Fibroblast of skin of back (primary cell): ENCODE data around the gene SETD6. TPM values are rescaled to one million over a fixed set of nuclear protein-coding genes. Genes with fewer than 3 reads are reported as not detected.
"Not testable (repeated sequence)": the region's sequence is repeated elsewhere in the genome, so short reads cannot be mapped to it uniquely, and the experiment has no call there.

ENCODE experiments used
- DNase-seq: peaks from one replicate; pipeline ENCODE4 v3.0.0-alpha.2; 2013
- polyA plus RNA-seq, 2 experiments: library from polyadenylated mRNA; unstranded; fragments of 120-200 nt; gene quantifications; one replicate each; pipeline ENCODE4 v1.2.1, GENCODE V29; 2013; ENCODE audit not compliant: insufficient read length in 2 of 2

Gene SETD6, protein sequence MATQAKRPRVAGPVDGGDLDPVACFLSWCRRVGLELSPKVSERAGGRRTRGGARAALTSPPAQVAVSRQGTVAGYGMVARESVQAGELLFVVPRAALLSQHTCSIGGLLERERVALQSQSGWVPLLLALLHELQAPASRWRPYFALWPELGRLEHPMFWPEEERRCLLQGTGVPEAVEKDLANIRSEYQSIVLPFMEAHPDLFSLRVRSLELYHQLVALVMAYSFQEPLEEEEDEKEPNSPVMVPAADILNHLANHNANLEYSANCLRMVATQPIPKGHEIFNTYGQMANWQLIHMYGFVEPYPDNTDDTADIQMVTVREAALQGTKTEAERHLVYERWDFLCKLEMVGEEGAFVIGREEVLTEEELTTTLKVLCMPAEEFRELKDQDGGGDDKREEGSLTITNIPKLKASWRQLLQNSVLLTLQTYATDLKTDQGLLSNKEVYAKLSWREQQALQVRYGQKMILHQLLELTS
- polyA plus RNA-seq (2013, experiment 1 of 2; ENCODE audit: insufficient read length), result 8.7 TPM
- 7.7 TPM for polyA plus RNA-seq (2013, experiment 2 of 2; ENCODE audit: insufficient read length)

DNA sequence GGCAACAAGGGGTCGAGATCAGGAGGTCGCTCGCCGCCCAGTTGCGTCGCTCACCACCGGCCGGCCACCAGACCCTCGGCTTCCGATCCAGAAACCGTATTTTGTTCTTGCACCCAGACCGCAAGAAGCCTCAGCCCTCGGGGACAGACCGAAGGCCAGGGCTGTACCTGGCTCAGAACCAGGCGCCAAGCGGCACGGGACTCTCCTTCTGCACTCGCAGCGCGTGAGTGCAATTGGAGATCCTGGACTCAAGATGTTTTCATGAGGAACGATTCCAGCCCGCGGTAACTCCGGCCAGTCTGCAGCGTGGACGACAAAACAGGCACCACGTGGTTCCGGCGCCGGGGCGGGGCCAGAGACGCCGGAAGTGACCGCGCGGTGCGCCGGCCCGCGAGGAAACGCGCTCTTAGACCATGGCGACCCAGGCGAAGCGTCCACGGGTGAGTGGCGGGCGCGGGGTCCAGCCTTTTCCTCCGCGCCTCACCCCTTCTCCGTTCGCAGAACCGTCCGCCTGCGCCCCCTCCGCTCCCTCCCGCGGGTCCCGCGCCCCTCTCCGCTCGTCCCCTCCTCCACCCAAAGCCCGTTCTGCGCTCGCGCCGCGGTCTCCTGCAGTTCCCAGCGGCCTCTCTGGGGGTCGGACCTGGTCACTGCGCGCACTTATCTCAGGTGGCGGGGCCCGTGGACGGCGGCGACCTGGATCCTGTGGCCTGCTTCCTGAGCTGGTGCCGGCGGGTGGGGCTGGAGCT is at the start of gene SETD6:
SETD6 (plus strand) TSS at position 393 of the 746 bp plus-strand sequence; CDS start at position 414, 21 bp downstream.
- DNase-seq, result peak; percentile 82

DNA sequence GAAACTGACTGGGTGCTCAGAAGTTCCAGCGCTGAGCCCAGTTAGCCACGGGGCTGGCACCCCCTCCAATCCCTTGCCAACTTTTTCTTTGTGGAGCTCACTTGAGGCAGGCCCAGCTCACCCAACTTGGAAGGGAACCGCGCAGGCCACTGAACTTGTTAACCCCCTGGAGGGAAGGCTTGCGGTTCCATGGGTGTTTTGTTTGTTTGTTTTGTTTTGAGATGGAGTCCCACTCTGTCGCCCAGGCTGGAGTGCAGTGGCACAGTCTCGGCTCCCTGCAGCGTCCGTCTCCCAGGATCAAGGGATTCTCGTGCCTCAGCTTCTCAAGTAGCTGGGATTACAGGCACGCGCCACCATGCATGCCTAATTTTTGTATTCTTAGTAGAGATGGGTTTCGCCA is 49.5 kb upstream of the SETD6 start:
- no peak for DNase-seq

DNA sequence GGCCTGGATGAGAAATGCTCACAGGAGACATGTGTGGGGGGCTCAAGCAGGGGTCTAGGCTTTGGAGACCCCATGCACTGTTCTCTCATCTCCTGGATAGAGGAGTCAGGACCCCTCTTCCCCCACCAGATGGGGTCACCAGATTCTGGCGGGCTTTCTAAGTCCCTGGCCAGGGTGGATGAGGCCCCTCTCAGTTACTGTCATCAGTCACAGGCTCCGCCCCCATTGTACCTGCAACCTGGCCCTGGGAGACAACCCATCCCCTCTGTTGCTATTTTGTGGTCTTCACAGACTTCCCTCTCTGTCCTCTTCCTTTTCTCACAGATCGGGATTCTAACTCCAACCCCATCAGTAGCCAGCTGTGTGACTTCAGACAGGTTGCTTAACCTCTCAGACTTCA is 48.9 kb upstream of the SETD6 start:
- DNase-seq, result no peak

DNA sequence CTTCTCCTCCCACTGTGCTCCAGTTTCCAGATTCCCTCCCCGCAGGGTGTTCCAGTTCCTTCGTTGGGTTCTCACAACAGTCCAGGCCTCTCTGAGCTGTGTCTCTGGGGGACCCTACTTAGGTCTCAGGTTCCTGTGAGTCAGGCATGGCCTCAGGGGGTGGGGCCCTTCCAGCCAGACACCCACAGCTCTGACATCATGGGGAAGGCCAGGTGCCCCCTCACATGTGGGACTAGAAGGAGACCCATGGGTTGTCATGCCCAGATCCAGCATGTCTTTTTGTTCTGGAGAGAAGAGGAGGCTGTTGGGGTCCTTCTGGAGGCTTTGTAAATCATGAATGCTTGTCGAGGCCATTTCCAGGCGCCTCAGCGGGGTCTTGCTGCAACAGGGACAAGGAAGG is 47.4 kb upstream of the SETD6 start:
- DNase-seq, result no peak

DNA sequence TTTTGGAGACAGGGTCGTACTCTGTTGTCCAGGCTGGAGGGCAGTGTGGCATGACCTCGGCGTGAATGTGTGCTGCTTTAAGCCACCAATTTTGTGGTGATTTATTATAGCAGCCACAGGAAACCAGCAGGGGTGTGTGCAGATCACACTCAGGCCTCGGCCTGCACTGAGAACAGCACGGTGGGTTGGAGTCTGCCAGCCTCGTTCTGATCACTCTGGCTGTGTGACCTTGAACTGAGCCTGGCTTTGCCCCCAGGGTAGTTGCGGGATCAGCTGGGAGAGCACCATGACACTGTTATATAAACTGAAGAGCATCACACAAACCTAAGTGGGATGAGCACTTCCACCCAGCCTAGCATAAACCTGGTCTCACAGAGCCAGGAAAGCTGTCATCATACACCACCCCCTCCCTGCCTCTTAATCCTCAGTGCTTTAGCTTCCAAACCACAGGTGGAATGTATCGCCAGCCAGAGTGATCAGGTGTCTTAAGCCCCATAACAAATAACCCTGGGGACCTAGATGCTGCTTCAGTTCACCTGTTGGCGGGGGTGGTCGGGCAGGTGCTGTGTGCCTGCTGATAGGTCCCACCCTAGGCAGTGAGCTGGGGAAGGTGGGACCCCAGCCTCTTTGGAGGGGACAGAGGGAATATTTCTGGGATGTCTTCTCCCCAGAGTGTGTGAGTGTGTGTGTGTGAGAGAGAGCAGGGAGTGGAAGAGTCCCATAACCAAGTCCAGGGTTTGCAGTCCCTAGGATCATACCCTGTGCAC is 43.9 kb upstream of the SETD6 start:
- DNase-seq, result no peak

DNA sequence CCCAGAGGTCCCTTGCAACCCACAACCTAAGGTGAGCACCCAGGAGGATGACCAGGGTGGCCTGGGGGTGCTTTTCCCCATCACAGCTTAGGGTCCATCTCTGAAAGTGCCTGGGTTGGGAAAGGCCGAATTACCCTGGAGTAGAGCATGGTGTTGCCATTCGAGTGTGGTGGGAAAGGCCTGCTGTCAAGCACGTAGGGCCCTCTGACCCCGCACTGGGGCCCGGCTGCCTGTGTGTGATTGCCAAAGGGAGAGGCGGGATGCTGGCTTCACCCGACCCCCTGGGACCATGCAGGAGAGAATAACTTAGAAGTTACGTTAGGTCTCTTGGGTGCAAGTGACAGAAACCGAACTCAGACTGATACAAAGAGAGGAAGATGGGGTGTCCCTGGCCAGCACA is 43.1 kb upstream of the SETD6 start:
- DNase-seq, result no peak

DNA sequence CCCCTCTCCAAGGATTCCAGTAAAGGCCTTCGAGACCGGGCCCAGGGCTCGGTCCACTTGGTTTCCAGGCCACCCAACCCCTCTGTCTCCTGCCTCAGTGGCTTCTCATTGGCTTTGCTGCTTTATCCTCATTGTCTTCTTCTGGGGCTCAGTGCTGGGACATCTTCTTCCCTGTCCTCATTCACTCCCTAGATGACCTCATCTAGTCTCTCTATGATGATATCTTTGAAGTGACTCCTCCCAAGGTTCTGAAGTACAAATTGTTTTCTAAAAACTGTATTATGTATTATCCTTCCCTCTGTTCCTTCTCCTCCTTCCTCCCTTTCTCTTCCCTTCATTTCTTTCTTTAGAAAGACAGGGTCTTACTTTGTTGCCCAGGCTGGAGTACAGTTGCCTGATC is 42.5 kb upstream of the SETD6 start:
- no peak for DNase-seq

DNA sequence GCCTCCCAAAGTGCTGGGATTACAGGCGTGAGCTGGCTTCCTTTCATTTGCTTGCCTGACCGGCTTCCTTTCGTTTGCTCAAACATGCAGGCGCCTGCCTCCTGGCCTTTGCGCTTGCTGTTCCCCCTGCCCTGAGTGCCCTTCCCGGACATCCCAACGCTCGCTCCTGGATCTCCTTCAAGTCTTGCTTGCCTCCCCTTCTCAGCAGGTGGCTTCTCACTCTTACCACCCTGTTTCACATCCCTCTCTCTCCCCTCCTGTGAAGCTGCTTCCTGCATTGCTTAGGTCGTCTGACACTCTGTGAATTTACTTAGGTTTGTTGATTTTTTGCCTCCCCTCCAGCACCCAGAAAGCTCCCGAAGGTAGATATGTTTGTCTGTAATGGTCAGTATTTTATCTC is 41.0 kb upstream of the SETD6 start:
- no peak for DNase-seq

DNA sequence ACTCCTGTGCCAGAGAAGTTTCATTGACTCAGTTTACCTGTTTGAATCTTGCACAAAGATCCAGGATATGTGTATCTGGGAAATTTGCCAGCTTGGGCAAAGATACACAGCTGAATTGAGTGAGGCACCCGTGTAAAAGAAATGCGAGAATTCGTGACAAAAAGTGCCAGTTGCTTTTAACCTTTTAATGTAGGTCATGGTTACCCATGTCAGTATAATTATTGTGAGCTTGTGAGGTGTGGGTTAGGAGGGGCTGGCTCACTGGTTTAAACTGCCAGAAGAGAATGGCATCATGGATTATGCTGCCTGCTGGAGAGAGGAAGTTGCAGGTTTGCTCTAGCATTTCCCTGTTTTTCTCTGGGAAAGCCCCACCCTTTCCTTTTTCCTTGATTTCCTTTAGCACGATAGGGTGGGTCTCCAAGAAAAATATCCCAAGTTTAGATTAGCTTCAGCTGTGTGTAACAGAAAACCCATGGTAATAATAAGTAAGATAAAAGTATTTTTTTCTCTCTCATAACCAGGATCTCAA is 40.2 kb upstream of the SETD6 start:
- DNase-seq, result no peak

DNA sequence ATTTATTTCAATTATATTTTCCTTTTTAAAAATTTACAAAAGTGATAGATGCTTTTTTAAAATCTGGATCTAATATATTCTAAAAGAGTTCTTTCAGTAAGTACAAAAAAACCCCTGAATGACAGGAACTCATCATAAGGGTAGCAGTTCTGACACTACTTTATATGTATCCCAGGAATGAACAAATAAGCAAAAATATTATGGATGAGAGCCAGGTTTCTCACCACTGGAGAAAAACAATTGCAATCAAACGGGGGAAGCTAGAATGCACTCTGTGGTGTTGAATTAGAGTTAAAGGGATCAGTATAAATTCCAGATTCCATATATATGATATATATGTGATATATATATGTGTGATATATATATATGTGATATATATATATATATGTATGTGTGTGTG is 38.5 kb upstream of the SETD6 start:
- DNase-seq, result no peak

DNA sequence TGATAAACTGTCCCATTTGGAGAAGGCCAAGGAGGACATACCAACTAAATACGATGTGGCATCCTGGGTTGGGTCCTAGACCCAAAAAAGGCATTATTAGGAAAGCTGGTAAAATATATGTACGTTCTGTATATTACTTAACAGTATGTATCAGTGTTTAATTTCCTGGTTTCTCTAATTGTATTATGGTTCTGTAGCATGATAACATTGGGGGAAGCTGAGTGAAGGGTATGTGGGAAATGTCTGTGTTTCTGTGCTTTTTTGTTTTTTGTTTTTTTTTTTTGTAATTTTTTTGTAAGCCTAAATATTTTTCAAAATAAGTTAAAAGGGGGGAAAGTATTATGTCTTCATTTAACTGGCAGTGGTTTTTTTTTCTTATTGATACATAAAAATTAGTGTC is 36.9 kb upstream of the SETD6 start:
- no peak for DNase-seq

DNA sequence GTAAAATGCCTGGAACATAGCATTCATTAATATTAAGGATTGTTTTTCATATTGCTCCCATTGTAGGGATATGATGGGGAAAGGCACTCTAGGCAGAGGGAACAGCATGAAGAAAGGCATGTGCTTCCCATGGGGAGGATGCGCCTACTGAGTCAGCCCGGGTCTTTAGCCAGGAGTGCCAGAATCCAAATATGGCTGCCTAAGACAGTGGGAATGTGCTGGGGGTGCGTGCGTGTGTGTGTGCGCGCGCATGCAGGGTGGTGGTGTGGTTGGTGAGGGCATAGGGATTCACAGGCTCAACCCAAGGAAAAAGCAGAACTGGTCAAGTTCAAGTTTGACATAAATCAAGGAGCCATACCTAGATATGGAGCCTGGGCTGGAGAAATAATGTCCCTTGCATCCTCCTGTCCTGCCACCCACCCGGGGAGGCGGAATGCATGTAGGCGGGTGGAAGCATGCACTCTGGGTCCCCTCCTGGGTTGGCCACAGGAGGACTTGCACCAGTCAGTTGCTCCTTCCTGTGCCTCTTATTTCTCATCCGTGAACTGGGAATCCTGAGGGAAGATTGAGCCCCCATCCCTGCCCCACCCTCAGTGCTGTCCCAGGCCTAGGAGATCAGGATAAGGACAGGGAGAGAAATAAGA is 34.0 kb upstream of the SETD6 start:
- DNase-seq, result no peak

DNA sequence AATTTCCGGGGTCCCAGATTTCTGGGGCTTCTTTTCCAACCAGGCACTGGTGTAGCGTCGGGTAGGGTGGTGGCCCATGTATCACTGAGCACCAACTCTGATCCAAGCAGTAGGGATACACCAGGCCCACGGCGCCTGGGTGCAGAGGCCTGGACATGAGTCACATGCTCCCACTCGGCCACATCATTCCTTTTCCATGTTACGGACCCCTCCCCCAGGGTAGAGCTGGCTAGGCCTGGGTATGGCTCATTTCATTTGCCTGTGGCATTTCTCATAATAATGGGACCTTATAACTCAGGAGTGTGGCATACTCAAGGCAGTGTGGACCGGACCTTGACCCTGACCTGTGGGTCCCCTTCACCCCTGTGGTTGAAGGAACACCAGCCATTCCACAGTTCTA is 33.4 kb upstream of the SETD6 start:
- no peak for DNase-seq

DNA sequence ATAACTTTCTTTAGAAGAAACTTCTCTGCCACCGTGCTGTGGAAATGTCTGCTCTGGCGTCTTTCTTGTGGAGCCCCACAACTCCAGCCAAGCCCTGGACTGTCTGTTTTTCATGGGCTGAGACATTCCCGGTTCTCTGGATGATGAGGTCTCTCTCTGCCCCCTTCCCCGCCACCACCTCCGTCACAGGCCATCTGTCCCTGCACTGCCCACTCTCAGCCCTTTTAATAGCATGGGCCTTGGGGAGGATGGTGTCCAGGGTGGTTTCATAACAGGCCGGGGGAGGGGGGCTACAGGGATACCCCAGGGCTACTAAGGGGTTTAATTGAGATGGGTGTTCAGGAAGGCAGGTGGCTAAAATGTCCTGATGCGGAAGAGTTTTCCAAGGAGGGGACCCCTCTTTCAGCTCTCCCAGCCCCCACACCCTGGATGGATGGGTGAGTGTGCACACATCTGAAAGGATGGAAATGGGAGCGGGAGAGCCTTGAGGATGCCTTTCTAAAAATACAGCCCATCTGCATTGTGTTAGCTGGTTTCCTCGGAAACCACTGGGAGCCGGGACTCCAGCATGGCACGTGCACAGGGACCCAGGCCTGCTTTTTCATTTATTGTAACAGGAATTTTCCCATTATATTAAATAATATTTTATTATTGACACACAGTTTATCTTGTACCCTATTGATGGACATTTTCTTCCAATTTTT is 30.0 kb upstream of the SETD6 start:
- DNase-seq, result no peak

DNA sequence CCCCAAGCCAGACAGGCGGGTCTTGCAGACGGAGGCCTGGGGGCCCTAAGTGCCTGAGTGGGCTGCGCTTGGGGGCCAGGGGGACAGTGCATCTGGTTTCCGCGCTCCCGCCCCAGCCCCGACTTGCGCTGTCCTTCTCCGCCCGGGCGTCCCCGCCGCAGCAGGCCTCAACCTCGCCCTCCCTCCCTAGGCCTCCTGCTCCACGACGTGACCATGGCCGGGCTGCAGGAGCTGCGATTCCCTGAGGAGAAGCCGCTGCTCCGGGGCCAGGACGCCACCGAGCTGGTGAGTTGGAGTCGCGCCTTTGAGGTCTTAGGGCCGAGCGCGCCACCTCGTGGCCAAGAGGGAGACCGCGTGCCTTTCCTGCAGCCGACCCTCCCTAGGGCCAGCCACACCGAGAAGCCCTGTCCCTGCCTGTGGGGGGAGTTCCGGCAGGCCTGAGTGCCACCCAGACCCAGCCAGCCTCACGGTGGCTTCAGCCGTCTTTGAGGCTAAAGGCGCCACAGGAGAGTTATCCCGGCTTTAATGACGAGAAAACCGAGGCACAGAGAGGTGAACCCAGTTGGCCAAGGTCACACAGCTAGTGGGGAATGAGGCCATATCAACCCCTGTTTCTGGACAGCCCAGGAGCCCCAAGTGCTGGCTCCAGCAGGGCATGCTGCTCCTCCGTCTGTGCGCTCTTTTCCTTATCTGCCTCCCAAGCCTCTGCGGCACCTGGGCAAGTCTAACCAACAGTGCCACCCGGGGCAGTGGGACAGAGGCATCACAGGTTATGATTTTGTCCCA is 27.6 kb upstream of the SETD6 start:
- DNase-seq, result peak; percentile 73

DNA sequence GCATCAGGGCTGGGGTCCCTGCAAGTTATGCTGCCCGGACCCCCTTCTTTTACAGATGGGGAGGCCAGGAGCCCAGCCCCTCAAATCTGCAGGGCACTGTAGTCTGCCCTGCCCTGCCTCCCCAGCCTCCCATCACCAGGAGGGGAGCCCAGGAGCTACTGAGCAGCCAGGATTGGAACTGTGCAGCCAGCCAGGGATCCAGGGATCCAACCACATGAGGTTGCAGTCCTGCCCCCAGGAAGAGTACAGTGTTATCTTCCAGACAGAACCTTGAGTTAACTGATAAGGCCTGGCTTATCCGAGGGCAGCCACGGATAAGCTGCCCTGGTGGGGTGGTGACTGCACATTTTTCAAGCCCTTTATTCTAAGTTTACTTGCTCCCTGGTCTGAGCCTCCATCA is 26.8 kb upstream of the SETD6 start:
- DNase-seq, result no peak

DNA sequence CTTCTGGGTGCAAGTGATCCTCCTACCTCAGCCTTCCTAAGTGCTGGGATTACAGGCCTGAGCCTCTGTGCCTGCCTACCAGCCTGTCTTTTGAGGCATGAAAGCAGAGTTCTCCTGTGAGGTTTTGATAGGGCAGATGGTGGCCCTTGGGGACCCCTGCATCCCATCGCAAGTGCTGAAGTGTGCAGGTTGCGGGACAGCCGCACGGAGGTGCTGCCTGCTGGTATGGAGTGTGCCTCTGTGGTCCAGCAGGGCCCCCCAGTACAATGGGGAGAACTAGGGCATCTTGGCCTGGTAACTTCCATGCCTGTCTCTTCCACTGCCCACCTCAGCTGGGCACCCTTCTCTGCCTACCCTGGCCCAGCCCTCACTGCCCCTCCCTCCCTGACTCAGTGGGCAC is 25.3 kb upstream of the SETD6 start:
- no peak for DNase-seq

DNA sequence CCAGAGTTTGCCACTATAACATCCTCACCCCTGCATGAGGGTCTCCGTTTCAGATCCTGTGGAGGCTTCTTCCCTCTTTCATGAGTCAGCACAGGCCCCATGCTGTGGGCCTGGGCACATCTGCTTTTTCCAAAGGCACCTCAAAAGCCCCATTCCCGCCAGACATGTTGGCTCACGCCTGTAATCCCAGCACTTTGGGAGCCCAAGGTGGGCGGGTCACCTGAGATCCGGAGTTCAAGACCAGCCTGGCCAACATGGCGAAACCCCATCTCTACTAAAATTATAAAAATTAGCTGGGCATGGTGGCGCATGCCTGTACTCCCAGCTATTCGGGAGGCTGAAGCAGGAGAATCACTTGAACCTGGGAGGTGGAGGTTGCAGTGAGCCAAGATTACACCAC is 24.8 kb upstream of the SETD6 start:
- DNase-seq, result not testable (repeated sequence)

DNA sequence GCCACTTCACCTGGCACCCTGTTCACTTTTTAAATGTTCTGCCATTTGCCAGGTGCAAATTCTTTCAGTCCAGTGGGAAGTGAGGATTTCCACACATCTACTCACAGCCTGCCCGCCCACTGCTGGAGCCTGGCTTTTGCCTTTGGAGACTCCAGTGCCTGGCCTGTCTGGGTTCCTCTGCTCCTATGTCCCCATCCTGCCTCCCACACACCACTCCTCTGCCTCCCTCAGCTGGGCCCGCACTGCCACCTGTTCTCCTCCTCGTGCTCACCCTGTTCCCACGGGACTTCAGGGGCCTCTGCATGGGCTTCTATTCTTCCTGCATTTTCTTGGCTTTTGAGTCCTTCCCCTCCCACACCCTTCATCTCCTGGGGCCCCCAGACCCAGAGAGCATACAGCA is 23.3 kb upstream of the SETD6 start:
- no peak for DNase-seq

DNA sequence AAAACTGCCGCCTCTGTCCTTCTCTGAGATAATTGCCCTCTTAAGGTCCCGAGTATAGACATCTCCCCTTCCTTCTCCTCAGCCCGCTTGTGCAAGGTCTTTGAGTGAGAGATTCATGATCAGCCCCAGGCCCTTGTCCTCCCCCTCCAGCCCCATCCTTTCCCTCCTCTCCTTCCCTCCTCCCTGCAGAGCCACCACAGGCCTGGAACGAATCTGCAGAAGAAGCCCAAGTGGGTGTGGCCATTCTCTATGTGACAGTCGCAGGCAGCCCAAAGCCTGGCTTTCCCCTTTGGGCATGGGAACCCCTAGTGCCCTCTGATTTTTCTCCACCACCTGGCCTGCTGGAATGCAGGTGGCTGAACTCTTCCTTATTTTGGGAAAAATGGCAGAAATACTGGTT is 22.6 kb upstream of the SETD6 start:
- no peak for DNase-seq
